Measurements from ENCODE around the gene COL23A1.

GRCh38 chr5:178502401-178503100 lies 87.6 kb downstream of the COL23A1 start:
- TF ChIP-seq CTCF (conservative IDR thresholded peaks at IDR 0.05 in 1 of 2, IDR thresholded peaks at IDR 0.05 in 1 of 2; ENCODE audit: low read depth in 1 of 2, low read length in 2 of 2) (no peak), EZH2 (IDR thresholded peaks at IDR 0.05; ENCODE audit: low read length, missing control alignments) (no peak)

All from fibroblast of lung (primary cell).